NCI-H1105 treated with DMSO at 0.1 percent for 48 hours (cell line): Measurements from ENCODE around the gene SPNS1.

Source experiments
- DNase-seq: peaks from one replicate; lab custom pipeline; 2025; lab: John Stamatoyannopoulos, UW

Gene SPNS1

GRCh38 chr16:29029168-29029994 lies 54.8 kb downstream of the SPNS1 start:
- no peak for DNase-seq

- no peak for DNase-seq
Measured at GRCh38 chr16:29030086-29030840, 55.7 kb downstream of the SPNS1 start.
